GF-D8 (cell line): ENCODE data around the gene SHISA4.

Source experiments
- DNase-seq: peaks from one replicate; lab custom pipeline; 2025; lab: John Stamatoyannopoulos, UW

The SHISA4 gene

DNA sequence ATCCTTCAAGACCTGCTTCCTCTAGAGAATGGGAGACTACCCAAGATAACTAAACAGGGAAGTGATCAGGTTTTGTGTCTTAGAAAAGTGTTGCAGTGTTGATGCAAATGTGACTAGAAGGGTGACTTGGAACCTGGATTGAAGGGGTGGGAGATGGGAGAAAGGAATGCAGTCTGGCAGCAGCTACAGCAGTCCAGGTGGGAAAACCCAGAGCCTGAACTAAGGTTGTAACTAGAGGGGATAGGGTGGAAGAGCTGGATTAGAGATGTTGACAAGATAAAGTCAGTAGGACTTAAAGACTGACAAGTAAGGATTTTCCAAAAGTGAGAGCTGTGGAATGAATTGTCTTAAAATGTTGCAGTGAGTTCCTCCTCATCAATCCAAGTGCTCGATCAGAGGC lies 7.1 kb upstream of the SHISA4 start:
- DNase-seq: no peak

GRCh38 chr1:201882665-201883132 lies 6.0 kb upstream of the SHISA4 start:
- peak; percentile 80 for DNase-seq

DNA sequence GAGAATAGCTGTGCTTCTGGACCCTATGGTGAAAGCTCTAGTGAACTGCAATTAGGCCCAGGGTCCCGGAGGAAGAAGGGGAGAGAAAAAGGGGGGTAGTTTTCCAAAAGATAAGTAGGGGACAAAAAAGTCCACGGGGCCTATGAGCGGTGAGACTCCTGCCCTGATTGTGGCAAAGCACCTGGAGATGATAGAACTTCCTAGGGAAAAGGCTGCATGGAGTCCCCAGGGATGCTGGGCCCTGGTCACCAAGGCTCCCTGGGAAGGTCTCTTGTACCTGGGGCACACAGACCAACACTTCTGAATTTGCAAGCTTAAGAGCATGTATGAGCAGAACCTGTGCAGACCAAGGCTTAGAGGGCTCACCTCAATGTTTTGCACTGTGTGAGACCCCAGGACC lies 5.4 kb upstream of the SHISA4 start:
- no peak for DNase-seq

DNA sequence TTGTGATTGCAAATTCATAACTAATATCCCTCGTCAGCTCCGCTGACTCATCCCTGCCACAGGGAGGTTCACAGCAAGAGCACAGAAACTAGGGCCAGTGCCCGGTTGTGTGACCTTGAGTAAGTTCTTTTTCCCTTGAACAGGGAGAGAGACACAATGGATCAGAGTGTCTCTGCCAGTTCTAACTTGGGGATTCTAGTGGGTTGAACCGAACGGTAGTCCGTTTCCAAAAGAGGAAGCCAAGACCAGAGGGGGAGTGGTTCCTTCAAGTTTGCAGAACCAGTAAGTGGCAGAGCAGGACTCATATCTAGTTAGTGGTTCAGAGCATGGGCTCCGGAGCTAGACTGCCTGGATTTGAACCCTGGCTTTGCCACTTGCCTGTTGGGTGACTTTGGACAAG lies 4.9 kb upstream of the SHISA4 start:
- DNase-seq: peak; percentile 24

- DNase-seq: no peak
These were observed 4.3 kb upstream of the SHISA4 start for GRCh38 chr1:201884425-201884824.

DNA sequence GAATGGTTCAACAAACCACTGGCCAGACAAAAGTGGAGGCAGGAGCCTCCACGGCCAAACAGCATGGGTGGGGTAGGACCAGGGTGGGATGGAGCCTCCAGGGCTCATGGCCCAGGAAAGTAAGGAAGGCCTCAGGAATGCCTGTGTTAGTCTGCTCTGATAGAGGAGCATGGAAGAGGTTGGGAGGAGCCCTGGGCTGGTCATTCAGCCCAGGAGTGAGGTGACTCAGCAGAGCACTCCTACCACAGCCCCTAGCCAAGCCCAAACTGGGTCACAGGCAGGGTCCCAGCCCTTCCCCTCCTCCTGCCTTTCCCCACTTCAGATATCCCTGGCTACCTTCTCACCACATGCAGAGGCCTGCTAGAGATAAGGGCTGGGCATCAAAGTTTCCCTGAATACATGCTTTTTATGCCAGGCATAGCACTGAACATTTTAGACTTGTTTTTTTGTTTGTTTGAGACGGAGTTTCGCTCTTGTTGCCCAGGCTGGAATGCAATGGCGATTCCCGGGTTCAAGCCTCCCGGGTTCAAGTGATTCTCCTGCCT lies 3.1 kb upstream of the SHISA4 start:
- DNase-seq: no peak

DNA sequence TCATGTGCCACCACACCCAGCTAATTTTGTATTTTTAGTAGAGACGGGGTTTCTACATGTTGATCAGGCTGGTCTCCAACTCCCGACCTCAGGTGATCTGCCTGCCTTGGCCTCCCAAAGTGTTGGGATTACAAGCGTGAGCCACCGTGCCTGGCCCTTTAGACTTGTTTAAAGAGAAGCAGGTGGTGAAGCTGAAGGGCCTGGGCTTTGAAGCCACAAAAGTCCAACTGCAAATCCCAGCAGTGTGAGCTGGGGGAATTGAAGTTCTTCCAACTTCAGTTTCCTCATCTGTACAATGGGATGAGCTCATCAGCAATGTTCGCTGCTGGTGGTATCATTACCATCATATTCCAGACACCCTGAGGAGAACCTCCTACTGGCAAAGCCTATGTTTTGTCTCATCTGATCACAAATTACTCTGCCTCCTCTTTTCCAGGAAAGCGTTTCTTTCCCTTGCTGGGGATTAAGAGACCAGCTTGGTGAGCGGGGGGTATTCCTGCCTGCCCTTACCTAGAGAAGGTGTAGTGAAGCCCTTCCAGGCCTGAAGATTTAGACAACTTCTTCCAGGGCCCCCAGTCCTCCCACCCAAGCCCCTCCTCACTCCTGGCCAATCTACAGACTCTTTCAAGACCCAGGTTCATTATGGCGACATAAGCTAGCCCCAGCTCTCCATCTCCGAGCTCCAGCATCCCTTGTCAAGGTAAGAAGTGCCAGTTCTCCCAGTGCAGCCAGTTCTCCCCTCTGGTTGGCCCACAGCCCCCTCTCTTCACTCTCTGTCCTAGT lies 2.4 kb upstream of the SHISA4 start:
- DNase-seq: no peak

DNA sequence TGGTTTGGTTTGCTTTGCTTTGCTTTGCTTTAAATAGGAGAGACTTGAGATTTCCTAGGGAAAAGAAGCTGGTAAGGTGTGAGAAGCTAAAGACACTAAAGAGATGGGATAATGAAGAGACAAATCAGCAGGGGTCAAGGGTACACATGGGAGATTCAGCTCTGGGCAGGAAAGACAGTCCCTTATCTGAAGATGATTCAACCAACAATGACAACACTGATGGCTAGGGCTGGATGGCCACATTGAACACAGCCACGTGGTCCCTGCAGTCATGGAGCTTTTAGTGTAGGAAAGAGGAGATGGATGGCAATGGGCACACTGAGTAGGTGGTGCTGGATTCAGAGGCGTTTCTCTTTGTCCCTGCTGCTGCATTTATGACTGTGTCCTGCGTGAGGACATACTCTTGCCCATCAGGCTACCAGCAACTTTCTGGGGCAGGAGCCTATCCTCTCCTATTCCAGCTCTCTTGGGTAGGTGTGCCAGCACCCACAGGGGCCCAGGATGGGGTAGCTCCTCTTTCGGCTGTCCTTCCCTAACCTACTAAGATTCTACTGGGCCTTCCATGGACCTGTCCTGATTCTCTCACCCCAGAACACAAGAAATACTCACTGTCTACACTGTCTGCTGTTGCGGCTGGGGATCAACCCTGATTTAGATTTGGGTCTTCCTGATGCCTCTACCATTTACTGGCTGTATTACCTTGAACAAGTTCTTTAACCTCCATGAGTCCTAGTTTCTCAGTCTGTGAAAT lies 1.4 kb upstream of the SHISA4 start:
- no peak for DNase-seq

DNA sequence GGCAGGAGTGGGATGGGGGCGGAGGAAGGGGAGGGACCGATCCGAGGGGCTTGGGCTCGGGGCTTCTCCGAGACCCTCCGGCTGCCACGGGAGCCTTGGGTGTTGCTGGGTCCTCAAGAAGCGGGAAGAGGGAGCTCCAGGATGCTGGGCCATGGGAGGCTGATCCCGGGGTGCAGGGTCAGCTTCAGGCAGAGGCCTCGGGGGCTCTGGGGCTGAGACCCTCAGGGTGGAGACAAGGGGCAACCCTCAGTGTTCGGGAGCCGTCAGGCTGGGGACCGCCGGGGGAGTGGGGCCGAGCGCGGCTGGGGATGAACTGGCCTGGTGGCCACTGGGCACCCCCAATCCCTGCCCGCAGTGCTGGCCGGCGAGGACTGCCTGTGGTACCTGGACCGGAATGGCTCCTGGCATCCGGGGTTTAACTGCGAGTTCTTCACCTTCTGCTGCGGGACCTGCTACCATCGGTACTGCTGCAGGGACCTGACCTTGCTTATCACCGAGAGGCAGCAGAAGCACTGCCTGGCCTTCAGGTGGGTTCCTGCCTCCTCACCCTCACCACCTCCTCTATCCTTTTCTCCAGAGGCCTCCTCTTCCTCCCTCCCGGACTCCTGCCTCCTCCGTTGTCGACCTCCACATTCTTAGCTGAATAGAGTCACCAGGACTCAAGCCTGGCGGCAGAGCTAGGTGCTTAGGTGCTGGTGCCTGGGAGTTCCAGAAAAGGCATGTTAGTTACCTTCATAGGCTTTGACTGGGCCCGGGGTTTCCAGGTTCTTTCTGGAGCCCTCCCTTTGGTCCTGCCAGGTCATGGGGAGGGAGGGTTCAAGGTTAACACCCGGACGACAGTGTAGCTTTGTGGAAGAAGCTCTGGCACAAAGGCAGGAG lies 631 bp downstream of the SHISA4 start:
- no peak for DNase-seq

DNA sequence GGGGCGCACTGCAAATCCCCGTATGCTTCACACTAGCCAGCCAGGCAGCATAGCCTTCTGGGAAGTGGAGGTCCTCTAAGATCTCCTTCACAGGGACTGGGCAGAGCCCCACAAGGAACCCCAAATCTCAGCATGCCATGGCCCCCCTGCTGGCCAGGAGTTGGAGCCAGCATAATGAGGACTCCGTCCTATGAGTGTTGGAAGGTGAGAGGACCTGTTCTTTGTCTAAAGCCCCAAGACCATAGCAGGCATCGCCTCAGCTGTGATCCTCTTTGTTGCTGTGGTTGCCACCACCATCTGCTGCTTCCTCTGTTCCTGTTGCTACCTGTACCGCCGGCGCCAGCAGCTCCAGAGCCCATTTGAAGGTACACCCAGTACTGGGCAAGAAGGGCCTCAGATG lies 1.5 kb downstream of the SHISA4 start:
- no peak for DNase-seq

DNA sequence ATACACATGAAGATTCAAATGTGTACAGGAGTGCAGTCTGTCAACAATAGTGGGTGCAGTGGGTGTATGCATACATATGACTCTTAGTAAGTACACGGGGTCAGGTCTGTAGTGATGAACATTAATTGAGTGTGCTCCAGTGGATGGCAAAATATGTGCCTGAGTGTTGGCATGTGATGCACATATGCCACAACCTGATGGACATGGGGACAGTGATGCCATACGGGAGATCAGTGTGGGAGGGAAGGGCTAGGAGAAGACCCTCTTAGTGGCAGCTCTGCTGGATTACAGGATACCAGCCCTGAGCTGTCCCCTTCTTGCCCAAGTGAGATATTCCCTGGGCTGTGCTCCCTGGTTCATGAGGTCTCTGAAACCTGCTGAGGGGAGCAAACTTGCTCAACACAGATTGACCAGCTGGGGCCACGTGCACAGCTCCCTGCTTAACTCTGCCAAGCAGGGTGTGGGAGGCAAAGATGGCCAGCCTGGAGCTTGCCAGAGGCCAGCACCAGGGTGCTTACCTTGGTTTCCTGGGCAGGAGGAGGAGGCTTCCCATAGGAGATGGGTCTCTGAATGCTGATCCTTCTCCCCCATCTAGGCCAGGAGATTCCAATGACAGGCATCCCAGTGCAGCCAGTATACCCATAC lies 2.2 kb downstream of the SHISA4 start:
- DNase-seq: no peak

DNA sequence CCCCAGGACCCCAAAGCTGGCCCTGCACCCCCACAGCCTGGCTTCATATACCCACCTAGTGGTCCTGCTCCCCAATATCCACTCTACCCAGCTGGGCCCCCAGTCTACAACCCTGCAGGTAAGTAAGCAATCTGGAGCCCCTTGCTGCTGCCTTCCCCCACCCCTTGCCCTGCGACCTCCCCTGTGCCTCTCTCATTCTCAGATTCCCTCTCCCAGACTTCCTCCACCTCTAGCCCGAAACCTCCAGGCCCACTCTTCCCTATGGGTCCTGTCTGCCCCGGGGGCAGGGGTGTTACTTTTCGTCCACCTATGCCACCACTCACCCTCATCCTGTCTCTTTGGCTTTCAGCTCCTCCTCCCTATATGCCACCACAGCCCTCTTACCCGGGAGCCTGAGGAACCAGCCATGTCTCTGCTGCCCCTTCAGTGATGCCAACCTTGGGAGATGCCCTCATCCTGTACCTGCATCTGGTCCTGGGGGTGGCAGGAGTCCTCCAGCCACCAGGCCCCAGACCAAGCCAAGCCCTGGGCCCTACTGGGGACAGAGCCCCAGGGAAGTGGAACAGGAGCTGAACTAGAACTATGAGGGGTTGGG lies 2.9 kb downstream of the SHISA4 start:
- no peak for DNase-seq

- no peak for DNase-seq
These were observed 3.5 kb downstream of the SHISA4 start for GRCh38 chr1:201892211-201892610.

- no peak for DNase-seq
These were observed 4.7 kb downstream of the SHISA4 start for GRCh38 chr1:201893431-201893830.

GRCh38 chr1:201894343-201895119 lies 5.8 kb downstream of the SHISA4 start:
- no peak for DNase-seq

GRCh38 chr1:201895120-201895665 lies 6.5 kb downstream of the SHISA4 start:
- no peak for DNase-seq

DNA sequence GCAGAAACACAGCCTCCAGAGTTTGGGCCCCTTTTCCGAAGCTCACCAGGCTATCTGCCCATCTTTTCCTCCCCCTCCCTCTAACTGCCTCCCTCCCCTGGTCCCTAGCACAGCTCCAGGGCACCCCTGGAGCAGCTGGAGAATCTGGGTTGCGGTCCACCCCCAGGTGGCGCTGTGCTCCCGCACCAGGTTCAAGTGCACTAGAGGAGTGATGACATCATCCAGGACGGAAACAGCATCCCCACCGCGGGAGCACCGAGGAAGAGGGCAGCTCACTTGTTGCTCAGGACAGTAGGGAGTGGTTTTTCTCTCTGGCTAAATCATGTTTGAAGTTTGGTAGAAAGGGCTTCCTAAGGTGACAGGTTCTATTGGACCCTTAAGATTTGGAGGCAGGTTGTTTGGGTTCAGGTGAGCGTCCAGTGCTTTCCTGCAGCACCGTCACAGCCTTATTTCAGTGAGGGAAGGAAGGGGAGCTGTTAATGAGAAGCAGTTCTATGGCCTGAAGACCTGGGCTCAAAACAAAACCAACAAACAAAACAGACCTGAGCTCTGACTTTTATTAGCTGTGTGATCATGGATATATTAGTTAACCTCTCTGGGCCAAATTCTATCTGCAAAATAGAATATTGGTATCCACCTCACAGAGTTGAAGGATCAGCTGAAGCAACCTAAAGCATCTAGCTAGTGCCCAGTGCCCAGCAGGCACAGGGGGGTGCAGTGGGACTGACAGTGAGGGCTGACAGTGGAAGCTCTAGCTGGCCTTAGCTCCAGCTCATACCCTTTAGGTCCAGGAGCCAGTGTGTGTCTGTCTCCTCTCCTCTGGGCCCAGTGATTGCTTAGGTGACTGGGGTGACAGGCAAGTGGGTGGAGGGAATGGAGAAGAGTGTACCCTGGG lies 7.5 kb downstream of the SHISA4 start:
- DNase-seq: peak; percentile 9

- DNase-seq: no peak
These were observed 8.3 kb downstream of the SHISA4 start for GRCh38 chr1:201896951-201897391.
